ENCODE measurements around the gene PSMC1.

Gene PSMC1

GRCh38 chr14:90305176-90305601, 48.8 kb downstream of the PSMC1 start:
- H3K27me3 Mint-ChIP-seq, result no peaks in the 10 kb centered on the region
- no peak overlapping the region for H3K27ac Mint-ChIP-seq
- H3K9me3 Mint-ChIP-seq, result no peaks in the 10 kb centered on the region
- peaks cover 19% of the 10 kb centered on the region for H3K36me3 Mint-ChIP-seq
- H3K4me1 Mint-ChIP-seq, result peaks cover 22% of the 10 kb centered on the region
- H3K4me3 Mint-ChIP-seq, result no peak overlapping the region

GRCh38 chr14:90308561-90308960, 52.2 kb downstream of the PSMC1 start:
- Mint-ChIP-seq H3K36me3 (peaks cover 20% of the 10 kb centered on the region), H3K9me3 (no peaks in the 10 kb centered on the region)

DNA sequence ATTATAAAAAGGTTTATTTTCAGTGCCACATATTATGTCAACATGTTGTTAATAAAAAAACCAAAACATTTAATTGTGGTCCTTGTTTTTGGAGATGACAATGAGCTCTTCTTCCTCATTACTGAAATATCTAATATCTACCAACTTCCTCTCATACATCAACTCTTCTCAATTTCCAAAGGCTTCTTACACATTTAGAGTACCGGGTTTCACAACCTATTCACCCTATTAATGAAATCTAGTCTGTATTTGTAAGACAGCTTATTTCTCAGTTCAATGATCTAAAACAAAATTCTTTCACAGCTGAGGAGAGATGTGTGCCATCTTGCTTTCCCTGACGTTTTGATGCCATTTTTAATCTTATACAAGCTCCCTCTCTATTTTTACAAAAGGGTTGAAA, 60.9 kb downstream of the PSMC1 start:
- H3K27me3 Mint-ChIP-seq, result no peaks in the 10 kb centered on the region
- H3K4me3 Mint-ChIP-seq, result no peak overlapping the region
- H3K4me1 Mint-ChIP-seq, result peaks cover 34% of the 10 kb centered on the region
- H3K36me3 Mint-ChIP-seq, result peaks cover 28% of the 10 kb centered on the region
- peak overlapping the region; percentile 79 for H3K27ac Mint-ChIP-seq
- peaks cover 12% of the 10 kb centered on the region for H3K9me3 Mint-ChIP-seq

More at GRCh38 chr14:90308561-90308960, 52.2 kb downstream of the PSMC1 start:
- Mint-ChIP-seq H3K27me3 (no peaks in the 10 kb centered on the region), H3K4me3 (no peak overlapping the region), H3K4me1 (no peaks in the 10 kb centered on the region), H3K27ac (peak overlapping the region; percentile 35)

- Mint-ChIP-seq H3K4me1 (peaks cover 40% of the 10 kb centered on the region), H3K36me3 (peaks cover 28% of the 10 kb centered on the region), H3K27me3 (no peaks in the 10 kb centered on the region), H3K4me3 (no peak overlapping the region), H3K9me3 (peaks cover 12% of the 10 kb centered on the region), H3K27ac (no peak overlapping the region)
Observed at GRCh38 chr14:90318016-90318415, 61.7 kb downstream of the PSMC1 start.

DNA sequence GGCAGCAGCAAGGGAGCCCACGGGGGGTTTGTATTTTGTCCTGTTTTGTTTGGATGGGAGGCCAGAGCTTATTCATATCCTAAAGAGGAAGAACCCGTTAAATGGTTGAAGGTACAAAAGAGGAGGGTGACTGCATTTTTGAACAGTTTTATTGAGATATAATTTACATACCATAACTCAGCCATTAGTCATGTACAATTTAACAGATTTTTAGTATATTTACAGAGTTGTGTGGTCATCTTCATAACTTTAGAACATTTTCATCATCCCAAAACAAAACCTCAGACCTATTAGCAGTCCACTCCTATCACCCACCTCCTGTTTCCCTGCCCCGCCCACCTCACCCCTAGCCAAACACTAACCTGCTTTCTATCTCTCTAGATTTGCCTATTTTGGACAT, 62.8 kb downstream of the PSMC1 start:
- peaks cover 27% of the 10 kb centered on the region for H3K36me3 Mint-ChIP-seq
- H3K27me3 Mint-ChIP-seq, result no peaks in the 10 kb centered on the region
- peaks cover 49% of the 10 kb centered on the region for H3K4me1 Mint-ChIP-seq
- H3K9me3 Mint-ChIP-seq, result peaks cover 12% of the 10 kb centered on the region
- H3K27ac Mint-ChIP-seq, result peak overlapping the region; percentile 94
- no peak overlapping the region for H3K4me3 Mint-ChIP-seq

GRCh38 chr14:90319634-90320541, 63.5 kb downstream of the PSMC1 start:
- no peaks in the 10 kb centered on the region for H3K27me3 Mint-ChIP-seq
- peak overlapping the region; percentile 73 for H3K4me3 Mint-ChIP-seq
- peaks cover 52% of the 10 kb centered on the region for H3K4me1 Mint-ChIP-seq
- H3K9me3 Mint-ChIP-seq, result peaks cover 12% of the 10 kb centered on the region
- H3K27ac Mint-ChIP-seq, result peak overlapping the region; percentile 94
- H3K36me3 Mint-ChIP-seq, result peaks cover 27% of the 10 kb centered on the region

DNA sequence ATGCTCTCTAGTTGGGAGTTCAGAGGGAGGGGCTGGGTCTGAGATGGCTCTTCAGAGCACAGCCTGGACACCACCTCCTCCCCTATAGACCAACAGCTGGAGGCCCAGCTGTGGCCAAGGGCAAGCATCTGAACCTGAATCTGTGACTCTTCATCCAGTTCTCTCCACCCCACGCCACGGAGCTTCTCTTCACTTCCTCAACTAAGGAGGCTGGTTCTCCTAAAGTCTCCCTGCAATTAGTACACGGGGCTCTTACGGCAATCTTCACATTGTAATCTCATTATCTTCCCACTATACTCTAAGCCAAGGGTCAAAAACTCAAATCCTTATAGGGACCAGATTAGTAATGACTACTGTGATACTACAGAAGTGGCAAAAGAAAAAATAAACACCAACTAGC, 65.5 kb downstream of the PSMC1 start:
- Mint-ChIP-seq H3K9me3 (peaks cover 12% of the 10 kb centered on the region), H3K36me3 (peaks cover 22% of the 10 kb centered on the region), H3K4me1 (peaks cover 65% of the 10 kb centered on the region), H3K27ac (no peak overlapping the region), H3K4me3 (no peak overlapping the region), H3K27me3 (no peaks in the 10 kb centered on the region)

Measured in activated naive CD4-positive, alpha-beta T cell treated with anti-CD3 and anti-CD28 coated beads, Interleukin-2, amount 50 U/mL, for 24 hours (primary cell).